ENCODE data around the gene DAP. TPM values are rescaled to one million over a fixed set of nuclear protein-coding genes. Genes with fewer than 3 reads are reported as not detected.

The DAP gene
- total and polyA plus RNA-seq, 10 of the 15 experiments (the other 5 are each of a cell fraction or from before 2014, with no cell fraction given), result 12.9 to 130 (median 49.9) TPM

- POLR2A ChIA-PET, result interaction anchor here (1.0 kb wide), 1 partner anchor 19 kb away, joined by 3 read pairs; no protein-coding TSS in a partner anchor
- intact Hi-C loops (cut with micrococcal nuclease; ENCODE audit: unreplicated experiment) (no loop called here), in situ Hi-C loops (cut with MboI) (no loop called here)
- WGBS (ENCODE audit: insufficient coverage, insufficient replicate concordance, low lambda C conversion rate, missing lambda C conversion rate), result 77% methylated on average over 14 of the region's 14 CpGs
- BruUV-seq (replicated peaks), result no TSS peak
- H3K4me3 ChIP-seq, result no peak overlapping the region
- H3K27ac ChIP-seq (ENCODE audit: control insufficient read depth, insufficient read depth), result no peak overlapping the region
- FAIRE-seq, result no peak
- TF ChIP-seq RAD21 (IDR thresholded peaks at IDR 0.05; ENCODE audit: insufficient read depth, low read depth, low read length), result no peak
- no peak for TF ChIP-seq HDAC2 (IDR thresholded peaks at IDR 0.05)
- no peak for TF ChIP-seq ZNF24 (IDR thresholded peaks at IDR 0.05)
- no peak for TF ChIP-seq TBL1XR1 (IDR thresholded peaks at IDR 0.05; ENCODE audit: low read depth, low read length)
- no peaks in the 10 kb centered on the region for H3K27me3 ChIP-seq (replicated peaks in 1 of 2; ENCODE audit: control insufficient read depth in 2 of 2, insufficient read depth in 2 of 2, low read length in 1 of 2)
- ATAC-seq, result no peak; the same call in 2 of the 3 replicates
- RAD21 ChIA-PET (ENCODE audit: unreplicated experiment), result interaction anchor here (0.9 to 1.4 kb wide), 2 partner anchors 9 to 114 kb away, joined by 3 read pairs; no protein-coding TSS in a partner anchor
- no peaks in the 10 kb centered on the region; the same call in 2 of the 3 replicates for H3K9me3 ChIP-seq (replicated peaks; ENCODE audit: control insufficient read depth, insufficient read depth, low read length)
- H4K20me1 ChIP-seq (ENCODE audit: control insufficient read depth, insufficient read depth), result no peaks in the 10 kb centered on the region
- H3K36me3 ChIP-seq (ENCODE audit: control insufficient read depth in 2 of 2, insufficient read depth in 2 of 2, low read length in 1 of 2), result peaks cover 9 to 17% of the 10 kb centered on the region in 2 experiments; a peak in 3 of 4 replicates
- CTCF ChIA-PET, result interaction anchor here (0.7 kb wide), 1 partner anchor 47 kb away, joined by 3 read pairs; no protein-coding TSS in a partner anchor
- SMC1A ChIA-PET (ENCODE audit: uncharacterized antibody, unreplicated experiment), result interaction anchor here (0.7 kb wide), 1 partner anchor 12 kb away, joined by 4 read pairs; no protein-coding TSS in a partner anchor
- H2AFZ ChIP-seq (ENCODE audit: control insufficient read depth, low read depth, low read length), result no peak overlapping the region
- DNase-seq (ENCODE audit: low read depth, low spot score), result no peak
- H3K4me2 ChIP-seq (ENCODE audit: control insufficient read depth, insufficient read depth), result no peak overlapping the region
- H3K4me1 ChIP-seq (ENCODE audit: control insufficient read depth, insufficient read depth, low read length), result no peaks in the 10 kb centered on the region
- H3K9ac ChIP-seq (ENCODE audit: control insufficient read depth, insufficient read depth, low read length), result no peak overlapping the region
- H3K79me2 ChIP-seq (ENCODE audit: control insufficient read depth, insufficient read depth, low read length), result no peaks in the 10 kb centered on the region
Observed at GRCh38 chr5:10675177-10675700, 85.8 kb downstream of the DAP start.

GRCh38 chr5:10674582-10674981 lies 86.5 kb downstream of the DAP start:
- RAD21 ChIA-PET (ENCODE audit: unreplicated experiment), result no interaction called here
- H3K36me3 ChIP-seq (ENCODE audit: control insufficient read depth in 2 of 2, insufficient read depth in 2 of 2, low read length in 1 of 2), result peaks cover 4 to 11% of the 10 kb centered on the region in 2 experiments; a peak in 3 of 4 replicates
- CTCF ChIA-PET, result no interaction called here
- in situ Hi-C loops (cut with MboI) (no loop called here), intact Hi-C loops (cut with micrococcal nuclease; ENCODE audit: unreplicated experiment) (no loop called here)
- no peak overlapping the region for H3K4me2 ChIP-seq (ENCODE audit: control insufficient read depth, insufficient read depth)
- POLR2A ChIA-PET, result no interaction called here
- no peaks in the 10 kb centered on the region for H3K79me2 ChIP-seq (ENCODE audit: control insufficient read depth, insufficient read depth, low read length)
- no TSS peak for BruUV-seq (replicated peaks)
- no peaks in the 10 kb centered on the region for H3K27me3 ChIP-seq (replicated peaks in 1 of 2; ENCODE audit: control insufficient read depth in 2 of 2, insufficient read depth in 2 of 2, low read length in 1 of 2)
- H3K4me3 ChIP-seq, result no peak overlapping the region
- FAIRE-seq, result no peak
- no peaks in the 10 kb centered on the region for H4K20me1 ChIP-seq (ENCODE audit: control insufficient read depth, insufficient read depth)
- 40% methylated on average over 6 of the region's 6 CpGs for WGBS (ENCODE audit: insufficient coverage, insufficient replicate concordance, low lambda C conversion rate, missing lambda C conversion rate)
- ATAC-seq, result peak; percentile 44
- H3K27ac ChIP-seq (ENCODE audit: control insufficient read depth, insufficient read depth), result no peak overlapping the region
- no peak overlapping the region for H3K9ac ChIP-seq (ENCODE audit: control insufficient read depth, insufficient read depth, low read length)
- no peaks in the 10 kb centered on the region; the same call in 2 of the 3 replicates for H3K9me3 ChIP-seq (replicated peaks; ENCODE audit: control insufficient read depth, insufficient read depth, low read length)
- H3K4me1 ChIP-seq (ENCODE audit: control insufficient read depth, insufficient read depth, low read length), result no peaks in the 10 kb centered on the region
- no peak overlapping the region for H2AFZ ChIP-seq (ENCODE audit: control insufficient read depth, low read depth, low read length)
- no peak for DNase-seq (ENCODE audit: low read depth, low spot score)
- SMC1A ChIA-PET (ENCODE audit: uncharacterized antibody, unreplicated experiment), result interaction anchor here (0.7 to 1.0 kb wide), 2 partner anchors 10 to 11 kb away, joined by 3 to 4 read pairs; no protein-coding TSS in a partner anchor
- TF ChIP-seq ZNF687 (IDR thresholded peaks at IDR 0.05) (no peak), RELA (IDR thresholded peaks at IDR 0.05; ENCODE audit: borderline replicate concordance, partially characterized antibody) (no peak), ETV6 (conservative IDR thresholded peaks at IDR 0.05 in 1 of 2, IDR thresholded peaks at IDR 0.05 in 1 of 2; ENCODE audit: borderline replicate concordance in 1 of 2, low read depth in 1 of 2) (no peak), HSF1 (IDR thresholded peaks at IDR 0.05; ENCODE audit: low read depth, low read length) (no peak), BMI1 (IDR thresholded peaks at IDR 0.05; ENCODE audit: borderline replicate concordance) (no peak), USF2 (IDR thresholded peaks at IDR 0.05; ENCODE audit: borderline replicate concordance, low read depth, low read length) (no peak)

All from GM12878 (cell line).